ENCODE data around the gene PCSK7.

DNA sequence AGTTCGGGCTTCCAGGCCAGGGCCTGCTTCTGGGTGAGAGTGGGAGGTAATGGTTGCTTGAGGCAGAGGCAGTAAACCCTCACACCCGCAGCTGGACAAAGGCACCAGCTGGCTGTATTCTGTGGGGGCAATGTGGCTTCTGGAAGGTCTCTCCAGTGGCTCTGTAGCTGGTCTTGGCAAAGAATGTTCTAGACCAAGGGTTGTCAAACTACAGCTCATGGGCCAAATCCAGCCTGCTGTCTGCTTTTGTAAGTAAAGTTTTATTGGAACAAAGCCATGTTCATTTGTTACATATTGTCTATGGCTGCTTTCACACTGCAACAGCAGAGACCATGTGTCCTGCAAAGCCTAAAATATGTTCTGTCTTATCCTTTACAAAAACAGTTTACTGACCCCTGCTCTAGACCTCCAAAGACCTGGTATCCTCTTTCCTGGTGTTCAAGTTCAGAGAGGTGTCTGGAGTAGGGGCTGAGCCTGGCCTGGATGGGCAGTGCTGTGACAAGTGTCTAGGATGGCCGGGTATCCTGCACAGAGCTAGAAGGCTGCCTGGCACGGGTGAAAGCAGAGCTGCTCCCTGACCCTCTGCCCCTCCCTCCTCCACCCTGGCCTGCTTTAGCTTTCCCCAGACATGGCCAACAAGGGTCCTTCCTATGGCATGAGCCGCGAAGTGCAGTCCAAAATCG is 29.3 kb downstream of the PCSK7 start:
- TF ChIP-seq, protein P1, sequence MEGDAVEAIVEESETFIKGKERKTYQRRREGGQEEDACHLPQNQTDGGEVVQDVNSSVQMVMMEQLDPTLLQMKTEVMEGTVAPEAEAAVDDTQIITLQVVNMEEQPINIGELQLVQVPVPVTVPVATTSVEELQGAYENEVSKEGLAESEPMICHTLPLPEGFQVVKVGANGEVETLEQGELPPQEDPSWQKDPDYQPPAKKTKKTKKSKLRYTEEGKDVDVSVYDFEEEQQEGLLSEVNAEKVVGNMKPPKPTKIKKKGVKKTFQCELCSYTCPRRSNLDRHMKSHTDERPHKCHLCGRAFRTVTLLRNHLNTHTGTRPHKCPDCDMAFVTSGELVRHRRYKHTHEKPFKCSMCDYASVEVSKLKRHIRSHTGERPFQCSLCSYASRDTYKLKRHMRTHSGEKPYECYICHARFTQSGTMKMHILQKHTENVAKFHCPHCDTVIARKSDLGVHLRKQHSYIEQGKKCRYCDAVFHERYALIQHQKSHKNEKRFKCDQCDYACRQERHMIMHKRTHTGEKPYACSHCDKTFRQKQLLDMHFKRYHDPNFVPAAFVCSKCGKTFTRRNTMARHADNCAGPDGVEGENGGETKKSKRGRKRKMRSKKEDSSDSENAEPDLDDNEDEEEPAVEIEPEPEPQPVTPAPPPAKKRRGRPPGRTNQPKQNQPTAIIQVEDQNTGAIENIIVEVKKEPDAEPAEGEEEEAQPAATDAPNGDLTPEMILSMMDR (conservative IDR thresholded peaks at IDR 0.05; ENCODE audit: low read depth, low read length): no peak
- TF ChIP-seq, protein P2, sequence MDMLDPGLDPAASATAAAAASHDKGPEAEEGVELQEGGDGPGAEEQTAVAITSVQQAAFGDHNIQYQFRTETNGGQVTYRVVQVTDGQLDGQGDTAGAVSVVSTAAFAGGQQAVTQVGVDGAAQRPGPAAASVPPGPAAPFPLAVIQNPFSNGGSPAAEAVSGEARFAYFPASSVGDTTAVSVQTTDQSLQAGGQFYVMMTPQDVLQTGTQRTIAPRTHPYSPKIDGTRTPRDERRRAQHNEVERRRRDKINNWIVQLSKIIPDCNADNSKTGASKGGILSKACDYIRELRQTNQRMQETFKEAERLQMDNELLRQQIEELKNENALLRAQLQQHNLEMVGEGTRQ (IDR thresholded peaks at IDR 0.05; ENCODE audit: low read depth, low read length): no peak
